Keratinocyte (primary cell): ENCODE results near the gene FFAR4. TPM values are rescaled to one million over a fixed set of nuclear protein-coding genes. Genes with fewer than 3 reads are reported as not detected.

Source experiments
- DNase-seq: peaks from one replicate; pipeline ENCODE4 v3.0.0-alpha.2; 2011; ENCODE audit warnings: low read depth, missing footprints, low spot score
- FAIRE-seq: peaks from 2 replicates; lab custom pipeline; 2011; peaks lifted over from hg19 to GRCh38; lab: Jason Lieb, UNC
- H2AFZ ChIP-seq: 2 replicates; pipeline ENCODE4 v1.6.0; 2012; ENCODE audit warnings: low read length, control low read depth, inconsistent platforms; ENCODE audit not compliant: control insufficient read depth
- H3K27ac ChIP-seq: 2 replicates; pipeline ENCODE4 v1.5.1; 2011; ENCODE audit warnings: low read length; ENCODE audit not compliant: control insufficient read depth, insufficient read depth
- H3K27me3 ChIP-seq: 3 replicates; pipeline ENCODE4 v1.6.0; 2011; ENCODE audit warnings: low read length; ENCODE audit not compliant: control insufficient read depth, insufficient read depth; ENCODE audit errors: extremely low read depth
- H3K36me3 ChIP-seq, 2 experiments: 2 replicates in 1 of 2; 3 replicates in 1 of 2; pipeline ENCODE4 v1.5.1; 2011; ENCODE audit warnings: low read length in 2 of 2, mild to moderate bottlenecking in 1 of 2; ENCODE audit not compliant: control insufficient read depth in 2 of 2, insufficient read depth in 2 of 2; ENCODE audit errors: extremely low read depth in 1 of 2
- H3K4me1 ChIP-seq: 3 replicates; pipeline ENCODE4 v1.5.1; 2011; ENCODE audit warnings: low read length; ENCODE audit not compliant: control insufficient read depth, insufficient read depth; ENCODE audit errors: extremely low read depth
- H3K4me2 ChIP-seq: 3 replicates; pipeline ENCODE4 v1.6.0; 2011; ENCODE audit warnings: low read depth, low read length; ENCODE audit not compliant: control insufficient read depth, insufficient read depth; ENCODE audit errors: extremely low read depth
- H3K4me3 ChIP-seq, 3 experiments: fragments of 200-600 bp in 1 of 3; sonication (generic) in 1 of 3; 2 replicates in 2 of 3; 3 replicates in 1 of 3; pipeline ENCODE4 v1.5.1; 2011 to 2016; ENCODE audit warnings: low read length in 3 of 3, mild to moderate bottlenecking in 3 of 3, control low read depth in 2 of 3, inconsistent platforms in 1 of 3, low read depth in 1 of 3, mixed read lengths in 1 of 3, mixed run types in 1 of 3, moderate library complexity in 1 of 3; ENCODE audit not compliant: control insufficient read depth in 2 of 3, insufficient read depth in 2 of 3; ENCODE audit errors: extremely low read depth in 1 of 3
- H3K79me2 ChIP-seq: 2 replicates; pipeline ENCODE4 v1.6.0; 2012; ENCODE audit warnings: low read length; ENCODE audit not compliant: control insufficient read depth, insufficient read depth
- H3K9ac ChIP-seq: 3 replicates; pipeline ENCODE4 v1.6.0; 2011; ENCODE audit warnings: low read length; ENCODE audit not compliant: control insufficient read depth, insufficient read depth; ENCODE audit errors: extremely low read depth
- H3K9me1 ChIP-seq: 3 replicates; pipeline ENCODE4 v1.6.0; 2011; ENCODE audit warnings: low read length; ENCODE audit not compliant: control insufficient read depth, insufficient read depth; ENCODE audit errors: extremely low read depth
- H3K9me3 ChIP-seq: 2 replicates; pipeline ENCODE4 v1.5.1; 2012; ENCODE audit warnings: low read depth, low read length; ENCODE audit not compliant: control insufficient read depth
- H4K20me1 ChIP-seq: 3 replicates; pipeline ENCODE4 v1.6.0; 2011; ENCODE audit warnings: low read length; ENCODE audit not compliant: control insufficient read depth, insufficient read depth; ENCODE audit errors: extremely low read depth
- CTCF ChIP-seq, 3 experiments: IDR thresholded peaks in 1 of 3; conservative IDR thresholded peaks in 1 of 3; optimal IDR thresholded peaks in 1 of 3; 2 replicates in 2 of 3; 3 replicates in 1 of 3; pipeline versions ENCODE3 to v1.5.1; 2011; ENCODE audit warnings: low read length in 3 of 3, mild to moderate bottlenecking in 3 of 3, moderate library complexity in 2 of 3, control low read depth in 1 of 3, inconsistent platforms in 1 of 3; ENCODE audit not compliant: insufficient read depth in 2 of 3; ENCODE audit errors: extremely low read depth in 1 of 3
- EZH2 ChIP-seq: IDR thresholded peaks from one replicate; pipeline ENCODE4 v1.6.1; 2012; ENCODE audit warnings: inconsistent platforms, mild to moderate bottlenecking, low read length, moderate library complexity
- dilution Hi-C: fragments of 300-500 bp; cut with MboI; formaldehyde crosslinking; loops from one replicate; pipeline ENCODE4 v1.7.0; 2020; ENCODE audit warnings: low sequenced_read_pairs; ENCODE audit not compliant: extremely low pct_ligation_motif_present
- polyA plus RNA-seq, 5 experiments: library from polyadenylated mRNA; depleted of rRNA in 3 of 5; stranded (reverse) in 3 of 5; stranded (forward) in 1 of 5; unstranded in 1 of 5; fragments of >200 nt; gene quantifications; 1 replicate in 1 of 5; 2 replicates in 3 of 5; 3 replicates in 1 of 5; pipeline versions ENCODE4 v1.2.1 to v1.2.3, GENCODE V29; 2011 to 2012; ENCODE audit warnings: missing spikeins in 2 of 5, low read depth in 1 of 5, low replicate concordance in 1 of 5

The FFAR4 gene
- polyA plus RNA-seq, 1 donor (not counting 4 experiments of a cell fraction or from before 2014, with no cell fraction given): not detected

- DNase-seq (no peak), FAIRE-seq (no peak)
- H3K36me3 ChIP-seq: no peaks in the 10 kb centered on the region
- H3K9me1 ChIP-seq: no peaks in the 10 kb centered on the region
- no peaks in the 10 kb centered on the region for H3K4me1 ChIP-seq
- no peak overlapping the region for H3K4me3 ChIP-seq
- no peak overlapping the region for H3K27ac ChIP-seq
- no peaks in the 10 kb centered on the region for H4K20me1 ChIP-seq
- H2AFZ ChIP-seq: no peak overlapping the region
- no peak overlapping the region for H3K4me2 ChIP-seq
- no peak for TF ChIP-seq CTCF (optimal IDR thresholded peaks at IDR 0.05 in 1 of 3, IDR thresholded peaks at IDR 0.05 in 1 of 3, conservative IDR thresholded peaks at IDR 0.05 in 1 of 3; ENCODE audit: extremely low read depth in 1 of 3, insufficient read depth in 2 of 3, low read length in 3 of 3)
- TF ChIP-seq EZH2: no peak
- H3K9ac ChIP-seq: no peak overlapping the region
- dilution Hi-C loops: no loop called here
- H3K27me3 ChIP-seq: peaks cover 42% of the 10 kb centered on the region
- no peaks in the 10 kb centered on the region for H3K9me3 ChIP-seq
- no peaks in the 10 kb centered on the region for H3K79me2 ChIP-seq
Observed at GRCh38 chr10:93604146-93604545, 37.7 kb downstream of the FFAR4 start.

- Histone ChIP-seq H3K4me3 (no peak overlapping the region), H3K36me3 (no peaks in the 10 kb centered on the region), H3K9me3 (no peaks in the 10 kb centered on the region), H3K4me2 (no peak overlapping the region), H3K27ac (no peak overlapping the region), H3K27me3 (peaks cover 7% of the 10 kb centered on the region), H3K4me1 (no peaks in the 10 kb centered on the region), H3K9ac (no peak overlapping the region), H4K20me1 (no peaks in the 10 kb centered on the region), H3K79me2 (no peaks in the 10 kb centered on the region), H2AFZ (no peak overlapping the region), H3K9me1 (no peaks in the 10 kb centered on the region)
- no peak for TF ChIP-seq CTCF (optimal IDR thresholded peaks at IDR 0.05 in 1 of 3, IDR thresholded peaks at IDR 0.05 in 1 of 3, conservative IDR thresholded peaks at IDR 0.05 in 1 of 3; ENCODE audit: extremely low read depth in 1 of 3, insufficient read depth in 2 of 3, low read length in 3 of 3)
- no peak for TF ChIP-seq EZH2
- no peak for FAIRE-seq
- dilution Hi-C loops: no loop called here
- DNase-seq: no peak
Observed at GRCh38 chr10:93608421-93608820, 42.0 kb downstream of the FFAR4 start.
